ENCODE results near the gene TOX2. TPM values are rescaled to one million over a fixed set of nuclear protein-coding genes. Genes with fewer than 3 reads are reported as not detected.

TOX2 gene
- total RNA-seq, 1 donor from 2014 or later = 5.0 TPM

DNA sequence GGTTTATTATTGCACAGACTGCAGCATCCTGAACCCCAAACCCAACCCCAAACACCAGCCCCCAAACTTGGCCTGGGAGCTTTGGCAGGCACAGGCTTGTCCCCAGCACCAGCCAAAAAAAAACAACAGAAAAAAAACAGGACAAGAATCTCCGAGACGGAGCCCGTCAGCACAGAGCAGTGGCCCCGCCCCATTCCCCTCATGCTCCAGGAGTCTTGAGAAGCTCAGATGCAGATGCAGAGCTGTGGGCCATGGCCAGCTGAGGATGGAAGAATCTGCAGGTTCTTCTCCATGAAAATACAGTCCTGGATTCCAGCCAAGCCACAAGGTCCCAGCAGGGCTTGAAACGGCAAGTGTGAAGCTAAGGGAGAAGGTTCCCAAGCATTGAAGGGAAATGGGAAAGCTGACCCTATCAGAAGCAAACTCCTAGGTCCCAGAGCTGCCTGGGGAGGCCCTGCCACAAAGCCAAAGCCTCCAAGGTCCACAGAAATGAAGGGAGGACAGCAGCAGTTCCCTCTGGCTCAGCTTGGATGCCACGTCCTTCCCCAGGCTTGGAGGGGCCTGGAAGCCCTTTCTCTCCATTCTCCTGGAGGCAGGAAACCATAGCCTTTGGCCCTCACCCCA lies 197.2 kb downstream of the TOX2 start:
- Mint-ChIP-seq H3K4me1 (ENCODE audit: unreplicated experiment) (no peaks in the 10 kb centered on the region), H3K27ac (ENCODE audit: unreplicated experiment) (no peak overlapping the region), H3K4me3 (ENCODE audit: unreplicated experiment) (no peak overlapping the region), H3K27me3 (ENCODE audit: unreplicated experiment) (peaks cover 2% of the 10 kb centered on the region), H3K9me3 (ENCODE audit: unreplicated experiment) (no peaks in the 10 kb centered on the region), H3K36me3 (ENCODE audit: low read depth, unreplicated experiment) (peaks cover 6% of the 10 kb centered on the region)
- TF ChIP-seq, protein P1, sequence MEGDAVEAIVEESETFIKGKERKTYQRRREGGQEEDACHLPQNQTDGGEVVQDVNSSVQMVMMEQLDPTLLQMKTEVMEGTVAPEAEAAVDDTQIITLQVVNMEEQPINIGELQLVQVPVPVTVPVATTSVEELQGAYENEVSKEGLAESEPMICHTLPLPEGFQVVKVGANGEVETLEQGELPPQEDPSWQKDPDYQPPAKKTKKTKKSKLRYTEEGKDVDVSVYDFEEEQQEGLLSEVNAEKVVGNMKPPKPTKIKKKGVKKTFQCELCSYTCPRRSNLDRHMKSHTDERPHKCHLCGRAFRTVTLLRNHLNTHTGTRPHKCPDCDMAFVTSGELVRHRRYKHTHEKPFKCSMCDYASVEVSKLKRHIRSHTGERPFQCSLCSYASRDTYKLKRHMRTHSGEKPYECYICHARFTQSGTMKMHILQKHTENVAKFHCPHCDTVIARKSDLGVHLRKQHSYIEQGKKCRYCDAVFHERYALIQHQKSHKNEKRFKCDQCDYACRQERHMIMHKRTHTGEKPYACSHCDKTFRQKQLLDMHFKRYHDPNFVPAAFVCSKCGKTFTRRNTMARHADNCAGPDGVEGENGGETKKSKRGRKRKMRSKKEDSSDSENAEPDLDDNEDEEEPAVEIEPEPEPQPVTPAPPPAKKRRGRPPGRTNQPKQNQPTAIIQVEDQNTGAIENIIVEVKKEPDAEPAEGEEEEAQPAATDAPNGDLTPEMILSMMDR (IDR thresholded peaks at IDR 0.05; ENCODE audit: unreplicated experiment) = no peak
- DNase-seq (ENCODE audit: low spot score) = no peak

DNA sequence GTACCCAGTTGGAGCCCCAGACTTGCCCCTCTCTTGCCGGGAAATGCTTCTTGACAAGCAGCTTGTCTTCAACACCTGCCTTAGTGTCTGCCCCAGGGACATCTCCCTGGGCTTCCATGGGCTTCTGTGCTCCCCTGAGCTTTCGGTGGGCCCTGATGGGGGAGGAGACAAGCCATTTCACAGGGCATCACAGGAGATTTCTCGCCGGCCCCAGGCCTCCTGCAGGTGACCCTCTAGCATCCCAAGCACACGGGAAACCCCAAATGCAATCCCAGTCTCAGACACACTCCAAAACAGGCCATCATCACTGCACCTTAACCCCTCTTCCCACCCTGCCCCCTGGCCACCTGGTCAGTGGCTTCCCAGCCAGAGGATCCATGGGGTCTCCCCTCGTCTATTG lies 197.8 kb downstream of the TOX2 start:
- no peak overlapping the region for H3K27ac Mint-ChIP-seq (ENCODE audit: unreplicated experiment)
- no peak overlapping the region for H3K4me3 Mint-ChIP-seq (ENCODE audit: unreplicated experiment)
- DNase-seq (ENCODE audit: low spot score) = no peak
- TF ChIP-seq, protein P1 (IDR thresholded peaks at IDR 0.05; ENCODE audit: unreplicated experiment) = no peak
- H3K27me3 Mint-ChIP-seq (ENCODE audit: unreplicated experiment) = peaks cover 5% of the 10 kb centered on the region
- H3K9me3 Mint-ChIP-seq (ENCODE audit: unreplicated experiment) = no peaks in the 10 kb centered on the region
- H3K36me3 Mint-ChIP-seq (ENCODE audit: low read depth, unreplicated experiment) = peaks cover 4% of the 10 kb centered on the region
- H3K4me1 Mint-ChIP-seq (ENCODE audit: unreplicated experiment) = peaks cover 2% of the 10 kb centered on the region

GRCh38 chr20:44112889-44113617 lies 198.4 kb downstream of the TOX2 start:
- no peak for DNase-seq (ENCODE audit: low spot score)
- H3K4me3 Mint-ChIP-seq (ENCODE audit: unreplicated experiment) = no peak overlapping the region
- H3K4me1 Mint-ChIP-seq (ENCODE audit: unreplicated experiment) = peaks cover 4% of the 10 kb centered on the region
- H3K27ac Mint-ChIP-seq (ENCODE audit: unreplicated experiment) = no peak overlapping the region
- no peaks in the 10 kb centered on the region for H3K9me3 Mint-ChIP-seq (ENCODE audit: unreplicated experiment)
- TF ChIP-seq, protein P1 (IDR thresholded peaks at IDR 0.05; ENCODE audit: unreplicated experiment) = no peak
- peaks cover under 1% of the 10 kb centered on the region for H3K36me3 Mint-ChIP-seq (ENCODE audit: low read depth, unreplicated experiment)
- peaks cover 5% of the 10 kb centered on the region for H3K27me3 Mint-ChIP-seq (ENCODE audit: unreplicated experiment)

GRCh38 chr20:44113618-44114376 lies 199.1 kb downstream of the TOX2 start:
- DNase-seq (ENCODE audit: low spot score) = no peak
- no peak overlapping the region for H3K4me3 Mint-ChIP-seq (ENCODE audit: unreplicated experiment)
- no peak overlapping the region for H3K27ac Mint-ChIP-seq (ENCODE audit: unreplicated experiment)
- peaks cover 2% of the 10 kb centered on the region for H3K36me3 Mint-ChIP-seq (ENCODE audit: low read depth, unreplicated experiment)
- H3K9me3 Mint-ChIP-seq (ENCODE audit: unreplicated experiment) = no peaks in the 10 kb centered on the region
- peaks cover 5% of the 10 kb centered on the region for H3K27me3 Mint-ChIP-seq (ENCODE audit: unreplicated experiment)
- H3K4me1 Mint-ChIP-seq (ENCODE audit: unreplicated experiment) = peaks cover 4% of the 10 kb centered on the region
- TF ChIP-seq, protein P1 (IDR thresholded peaks at IDR 0.05; ENCODE audit: unreplicated experiment) = no peak

Data from endothelial cell (in vitro differentiated cells).